GM19239 (cell line): Measurements from ENCODE around the gene LTBP3.
"Not testable (repeated sequence)": the region's sequence is repeated elsewhere in the genome, so short reads cannot be mapped to it uniquely, and the experiment has no call there.

Experiments used
- DNase-seq: peaks from one replicate; pipeline ENCODE4 v3.0.0; 2011; ENCODE audit warnings: low spot score; ENCODE audit not compliant: insufficient read length
- FAIRE-seq: peaks from 2 replicates; lab custom pipeline; 2011; peaks lifted over from hg19 to GRCh38; lab: Jason Lieb, UNC

Gene LTBP3

GRCh38 chr11:65522718-65523630 is 35.2 kb downstream of the LTBP3 start:
- DNase-seq, result not testable (repeated sequence)
- FAIRE-seq, result peak; percentile 71

- FAIRE-seq, DNase-seq: not testable (repeated sequence)
Measured at GRCh38 chr11:65521777-65522521, 36.2 kb downstream of the LTBP3 start.

- DNase-seq, FAIRE-seq: not testable (repeated sequence)
Measured at GRCh38 chr11:65518941-65519549, 39.1 kb downstream of the LTBP3 start.

GRCh38 chr11:65516135-65516968 is 41.8 kb downstream of the LTBP3 start:
- DNase-seq (no peak), FAIRE-seq (no peak)

- not testable (repeated sequence) for FAIRE-seq, DNase-seq
Measured at GRCh38 chr11:65512311-65512710, 45.8 kb downstream of the LTBP3 start.

GRCh38 chr11:65506772-65507505 is 51.2 kb downstream of the LTBP3 start:
- DNase-seq (no peak), FAIRE-seq (peak; percentile 11)

- FAIRE-seq (no peak), DNase-seq (no peak)
Measured at GRCh38 chr11:65506290-65506771, 51.8 kb downstream of the LTBP3 start.

- no peak for DNase-seq
- FAIRE-seq, result peak; percentile 21
Measured at GRCh38 chr11:65505466-65506289, 52.5 kb downstream of the LTBP3 start.

- FAIRE-seq (peak; percentile 48), DNase-seq (no peak)
Measured at GRCh38 chr11:65504674-65505465, 53.3 kb downstream of the LTBP3 start.

GRCh38 chr11:65503949-65504673 is 54.0 kb downstream of the LTBP3 start:
- no peak for DNase-seq
- no peak for FAIRE-seq

- DNase-seq, result no peak
Measured at GRCh38 chr11:65503368-65503948, 54.7 kb downstream of the LTBP3 start.

GRCh38 chr11:65502555-65503367 is 55.4 kb downstream of the LTBP3 start:
- no peak for FAIRE-seq
- no peak for DNase-seq

More at GRCh38 chr11:65503368-65503948, 54.7 kb downstream of the LTBP3 start:
- FAIRE-seq, result no peak

GRCh38 chr11:65502274-65502554 is 55.9 kb downstream of the LTBP3 start:
- no peak for DNase-seq
- no peak for FAIRE-seq

- no peak for DNase-seq
- no peak for FAIRE-seq
Measured at GRCh38 chr11:65501472-65502273, 56.5 kb downstream of the LTBP3 start.

- FAIRE-seq (no peak), DNase-seq (no peak)
Measured at GRCh38 chr11:65501186-65501471, 57.0 kb downstream of the LTBP3 start.
